Forelimb muscle (tissue), 1 donor: ENCODE measurements around the gene RPL39L. TPM values are rescaled to one million over a fixed set of nuclear protein-coding genes. Genes with fewer than 3 reads are reported as not detected.

Source experiments
- DNase-seq: peaks from one replicate; pipeline ENCODE4 v3.0.0-alpha.2; 2013; ENCODE audit warnings: low read depth
- polyA plus RNA-seq: library from polyadenylated mRNA; unstranded; fragments of 120-200 nt; gene quantifications from one replicate; pipeline ENCODE4 v1.2.1, GENCODE V29; 2013; ENCODE audit not compliant: insufficient read length

Gene RPL39L
- polyA plus RNA-seq, 1 donor = 8.9 TPM

GRCh38 chr3:187098923-187099512 lies 40.3 kb downstream of the RPL39L start:
- no peak for DNase-seq

DNA sequence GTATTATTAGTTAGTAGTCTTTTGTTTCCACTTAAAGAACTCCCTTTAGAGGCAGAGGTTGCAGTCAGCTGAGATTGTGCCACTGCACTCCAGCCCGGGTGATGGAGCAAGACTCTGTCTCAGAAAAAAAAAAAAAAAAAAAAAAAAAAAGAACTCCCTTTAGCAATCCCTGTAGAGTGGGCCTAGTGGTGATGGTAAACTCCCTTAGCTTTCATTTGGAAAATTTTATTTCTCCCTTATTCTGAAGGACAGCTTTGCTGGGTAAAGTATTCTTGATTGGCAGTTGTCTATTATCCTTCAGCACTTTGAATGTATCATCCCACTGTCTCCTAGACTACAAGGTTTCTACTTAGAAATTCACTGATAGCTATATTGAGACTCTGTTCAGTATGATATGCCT lies 46.0 kb downstream of the RPL39L start:
- DNase-seq = no peak

DNA sequence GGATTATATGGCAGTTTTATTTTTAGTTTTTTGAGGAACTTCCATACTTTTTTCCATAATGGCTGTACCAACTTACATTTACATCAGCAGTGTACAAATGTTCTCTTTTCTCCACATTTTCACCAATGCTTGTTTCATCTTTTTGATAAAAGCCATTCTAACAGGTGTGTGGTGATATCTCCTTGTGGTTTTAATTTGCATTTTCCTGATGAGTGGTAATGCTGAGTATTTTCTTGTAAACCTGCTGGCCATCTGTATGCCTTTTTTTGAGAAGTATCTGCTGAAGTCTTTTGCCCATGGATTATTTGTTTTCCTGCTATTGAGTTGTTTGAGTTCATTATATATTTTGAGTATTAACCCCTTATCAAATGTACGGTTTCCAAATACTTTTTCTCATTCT lies 50.6 kb downstream of the RPL39L start:
- DNase-seq = no peak

DNA sequence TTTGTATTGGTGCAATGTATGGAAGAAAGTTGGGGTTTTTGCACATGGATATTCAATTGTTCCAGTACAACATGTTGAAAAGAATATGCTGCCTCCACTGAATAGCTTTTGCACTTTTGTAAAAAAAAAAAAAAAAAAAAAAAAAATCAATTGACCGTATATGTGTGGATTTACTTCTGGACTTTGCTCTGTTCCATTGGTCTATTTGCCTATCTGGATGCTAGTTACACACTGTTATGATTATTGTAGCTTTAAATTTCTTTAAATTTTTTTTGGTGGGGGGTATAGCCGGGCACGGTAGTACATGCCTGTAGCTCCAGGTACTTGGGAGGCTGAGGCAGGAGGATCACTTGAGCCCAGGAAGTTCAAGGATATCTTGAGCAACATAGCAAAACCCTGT lies 52.5 kb downstream of the RPL39L start:
- DNase-seq = no peak

- no peak for DNase-seq
These were observed 53.4 kb downstream of the RPL39L start for GRCh38 chr3:187085933-187086332.

DNA sequence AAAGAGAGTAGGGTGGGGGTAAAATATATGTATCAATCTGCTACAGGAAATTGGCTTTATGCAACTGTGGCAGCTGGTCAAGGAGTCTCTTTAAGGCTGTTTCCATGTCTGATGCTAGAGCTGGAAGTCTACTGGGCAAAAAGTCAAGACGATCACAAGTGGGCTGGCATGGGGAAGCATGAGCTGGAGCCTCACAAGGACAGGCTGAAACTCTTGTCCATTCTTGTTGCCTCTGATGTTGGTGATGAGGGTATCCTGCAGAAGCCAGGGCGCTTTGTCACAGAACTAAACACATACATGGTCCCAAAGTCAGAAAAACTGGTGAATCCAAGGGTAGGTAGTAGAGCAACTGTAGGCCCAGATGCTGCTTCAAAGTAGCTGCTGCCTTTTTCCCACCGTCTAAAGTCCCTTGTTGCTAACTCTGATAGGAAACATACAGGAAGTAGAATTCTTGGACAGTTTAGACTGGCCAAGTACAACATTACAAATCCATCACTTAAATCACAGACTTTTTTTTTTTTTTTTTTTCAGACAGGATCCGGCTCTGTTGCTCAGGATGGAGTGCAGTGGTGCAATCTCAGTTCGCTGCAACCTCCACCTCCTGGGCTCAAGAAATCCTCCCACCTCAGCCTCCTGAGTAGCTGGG lies 54.2 kb downstream of the RPL39L start:
- no peak for DNase-seq

DNA sequence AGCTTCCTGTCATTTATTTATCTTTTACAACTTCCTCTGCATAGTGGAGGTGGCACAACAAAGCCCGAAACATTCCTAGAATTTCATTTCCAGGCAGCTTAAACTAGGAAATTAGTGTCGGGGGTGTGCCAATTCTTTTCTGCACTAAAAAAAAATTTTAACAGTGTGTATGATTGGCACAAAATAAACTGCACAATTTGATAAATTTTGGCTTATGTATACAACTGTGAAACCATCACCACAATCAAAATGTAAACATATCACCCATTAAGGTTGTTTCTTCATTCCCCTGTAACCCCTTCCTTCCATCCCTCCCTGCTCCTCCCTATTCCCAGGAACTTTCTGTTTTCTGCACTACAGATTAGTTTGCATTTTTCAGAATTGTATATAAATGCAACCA lies 54.7 kb downstream of the RPL39L start:
- no peak for DNase-seq

DNA sequence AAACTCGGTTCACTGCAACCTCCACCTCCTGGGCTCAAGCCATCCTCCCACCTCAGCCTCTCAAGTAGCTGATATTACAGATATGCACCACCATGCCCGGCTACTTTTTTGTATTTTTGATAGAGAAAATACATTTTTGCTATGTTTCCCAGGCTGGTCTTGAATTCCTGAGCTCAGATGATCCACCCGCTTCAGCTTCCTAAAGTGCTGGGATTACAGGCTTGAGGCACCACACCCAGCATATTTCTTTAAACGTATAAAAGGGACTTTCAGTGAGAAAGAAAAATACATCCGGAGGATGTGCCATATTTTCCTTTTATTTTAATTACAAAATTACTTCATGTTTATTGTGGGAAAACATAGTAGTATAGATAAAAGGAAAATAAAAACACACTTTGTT lies 55.2 kb downstream of the RPL39L start:
- no peak for DNase-seq

DNA sequence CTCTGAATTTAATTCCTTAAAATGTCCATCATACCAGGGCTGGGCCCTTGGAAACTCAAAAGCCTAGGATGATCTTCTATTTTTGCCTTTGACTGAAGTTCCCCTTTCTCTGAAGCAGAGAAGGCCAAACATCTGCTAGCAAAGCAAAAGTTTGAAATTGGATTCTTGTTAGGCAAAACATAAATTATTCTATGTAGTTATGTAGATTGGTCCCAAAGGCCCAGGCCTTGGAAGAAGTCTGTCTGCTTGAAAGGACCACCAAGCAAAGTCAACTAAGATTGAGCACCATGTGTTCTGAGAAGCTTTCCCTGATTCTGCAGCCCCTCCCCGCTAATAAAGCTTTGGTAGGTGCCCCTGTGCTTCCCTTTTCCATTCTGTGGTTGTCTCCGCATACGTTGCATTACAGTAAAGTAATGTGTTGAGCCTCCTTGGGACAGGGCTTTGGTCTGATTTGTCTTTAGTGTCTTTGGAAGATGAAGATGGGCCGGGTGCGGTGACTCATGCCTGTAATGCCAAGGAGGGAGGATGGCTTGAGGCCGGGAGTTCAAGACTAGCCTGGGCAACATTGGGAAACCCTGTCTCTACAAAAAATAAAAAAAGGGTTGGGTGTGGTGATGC lies 56.4 kb downstream of the RPL39L start:
- DNase-seq = no peak

- no peak for DNase-seq
These were observed 58.4 kb downstream of the RPL39L start for GRCh38 chr3:187080799-187081450.

DNA sequence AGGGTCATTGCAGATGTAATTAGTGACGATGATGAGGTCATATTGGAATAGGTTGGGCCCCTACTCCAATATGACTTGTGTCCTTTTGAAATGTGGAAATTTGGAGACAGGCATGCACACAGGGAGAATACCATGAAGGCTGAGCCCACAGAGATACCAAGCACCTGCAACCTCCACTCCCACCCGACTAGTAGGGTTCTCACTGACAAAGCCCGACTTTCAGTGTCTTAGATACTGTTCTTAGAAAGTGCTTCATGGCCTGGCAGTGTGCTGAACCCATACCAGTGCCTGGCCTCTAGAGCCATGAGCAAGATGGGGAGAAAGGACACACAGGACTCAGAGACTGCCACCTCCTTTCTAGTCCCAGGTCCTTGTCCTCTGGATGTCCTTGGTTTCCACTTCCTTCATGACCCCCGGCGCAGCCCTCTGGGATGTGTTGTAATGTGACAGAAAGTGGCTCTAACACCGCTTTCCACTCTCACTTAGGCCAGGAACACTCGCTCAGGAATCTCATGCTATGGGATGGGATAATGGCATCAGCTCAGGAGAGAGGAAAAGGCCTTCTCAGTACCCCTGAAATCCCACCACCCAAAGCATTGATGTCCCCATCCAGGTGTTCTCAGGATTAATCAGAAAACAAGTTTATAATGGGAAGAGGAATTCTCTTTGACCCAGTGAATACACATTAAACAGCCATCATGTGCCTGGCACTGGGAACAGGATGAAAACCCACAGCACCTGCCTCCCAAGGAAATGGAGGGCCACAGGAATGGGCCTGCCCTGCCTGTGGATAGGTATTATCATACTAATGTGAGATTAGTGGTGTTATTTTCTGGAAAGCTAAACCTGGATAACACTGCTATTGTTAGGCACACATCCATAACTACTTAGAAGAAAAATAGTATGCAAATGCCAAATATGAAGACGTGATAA lies 59.9 kb downstream of the RPL39L start:
- DNase-seq = no peak

GRCh38 chr3:187077537-187077936 lies 61.8 kb downstream of the RPL39L start:
- DNase-seq = no peak

GRCh38 chr3:187077085-187077484 lies 62.2 kb downstream of the RPL39L start:
- DNase-seq = no peak

DNA sequence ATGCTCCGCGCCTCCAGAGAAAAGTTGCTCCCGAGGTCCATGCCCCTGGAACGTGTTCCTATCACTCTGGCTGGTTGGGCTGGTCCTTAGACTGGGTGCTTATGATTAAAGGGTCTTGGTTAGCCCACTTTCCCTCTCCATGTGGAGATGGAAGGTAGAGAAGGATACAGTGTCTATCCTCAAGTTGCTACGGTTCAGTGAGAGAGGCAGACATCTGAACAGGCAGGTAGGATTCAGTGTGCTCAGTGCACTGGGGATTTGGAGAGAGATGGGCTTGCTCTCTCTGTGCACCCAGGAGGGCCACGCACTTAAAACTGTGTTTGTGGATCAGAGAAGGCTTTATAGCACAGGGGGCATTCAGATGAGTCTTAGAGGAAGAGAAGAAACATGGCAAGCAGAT lies 63.0 kb downstream of the RPL39L start:
- DNase-seq = no peak

DNA sequence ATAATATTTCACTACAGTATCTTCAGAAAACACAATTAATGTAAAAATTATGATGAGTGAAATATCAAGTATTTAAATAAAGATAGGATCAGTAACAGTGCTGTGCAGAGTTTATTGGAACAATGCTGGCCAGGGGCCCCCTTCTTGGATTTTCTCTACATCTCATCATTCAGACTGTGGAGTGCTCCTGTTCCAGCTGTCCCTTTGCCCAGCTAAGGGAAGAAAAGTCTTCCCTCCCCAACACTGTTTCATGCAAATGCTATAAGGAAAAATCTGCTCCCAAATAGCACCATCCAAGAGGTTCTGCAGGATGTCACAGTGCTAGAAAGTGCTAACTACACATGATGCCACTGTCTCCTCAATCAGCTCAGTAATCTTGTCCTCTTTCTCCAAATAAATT lies 64.5 kb downstream of the RPL39L start:
- DNase-seq = no peak

DNA sequence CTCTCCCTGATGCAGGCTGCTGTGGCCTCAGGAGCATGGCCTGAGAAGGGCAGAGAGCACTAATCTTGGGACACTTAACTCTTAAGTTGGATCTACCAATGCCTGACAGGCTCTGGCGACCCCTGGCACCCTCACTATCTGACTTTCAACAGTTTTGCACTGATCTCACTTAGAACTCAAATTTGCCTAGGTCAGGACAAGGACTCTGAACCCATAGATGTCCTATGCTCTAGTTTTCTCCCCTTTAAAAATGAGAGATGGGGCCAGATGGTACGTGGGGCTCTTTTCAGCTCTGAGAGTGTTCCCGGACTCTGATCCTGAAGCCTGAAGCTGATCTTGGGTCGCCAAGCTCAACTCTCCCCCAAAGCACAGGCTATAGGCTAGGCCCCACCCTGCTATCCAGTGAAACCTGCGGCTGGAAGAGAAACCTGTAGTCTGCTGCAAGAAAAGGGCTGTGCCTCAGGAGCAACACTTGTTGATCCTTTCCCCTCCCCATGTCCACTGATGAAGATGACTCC lies 65.7 kb downstream of the RPL39L start:
- DNase-seq = no peak

DNA sequence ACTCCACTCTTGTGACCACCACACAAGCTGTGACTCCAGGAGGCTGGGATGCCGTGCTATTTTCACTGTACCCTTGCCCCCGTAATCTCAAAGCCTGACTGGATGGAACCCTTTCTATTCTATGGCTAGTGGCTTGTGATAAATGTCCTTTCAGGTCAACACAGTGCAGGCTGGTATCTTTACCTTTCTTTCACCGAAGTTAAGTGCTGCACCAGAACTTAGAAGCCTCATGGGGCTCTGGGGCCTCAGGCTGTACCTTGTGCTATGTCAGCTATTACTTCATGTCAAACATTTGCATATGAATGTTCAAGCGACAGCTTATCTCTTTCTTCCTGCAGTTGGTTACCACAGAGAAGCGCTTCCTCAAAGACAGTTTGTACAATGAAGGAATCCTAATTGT lies 66.8 kb downstream of the RPL39L start:
- no peak for DNase-seq

GRCh38 chr3:187072102-187072501 lies 67.2 kb downstream of the RPL39L start:
- DNase-seq = peak; percentile 46
